SU-DHL-6 (cell line): ENCODE results near the gene LRRK1.

Experiments used
- H2AFZ ChIP-seq: fragments of 200-600 bp; sonication (generic); 2 replicates; pipeline ENCODE4 v1.6.1; 2014; ENCODE audit warnings: low read depth, mild to moderate bottlenecking, moderate library complexity, mixed read lengths, antibody characterized with exemption, low read length; ENCODE audit not compliant: severe bottlenecking
- H3F3A ChIP-seq: fragments of 200-600 bp; shearing (Covaris generic); 2 replicates; pipeline ENCODE4 v1.6.0; 2016; ENCODE audit warnings: antibody characterized with exemption, mild to moderate bottlenecking; ENCODE audit not compliant: insufficient read depth
- H3K27ac ChIP-seq: fragments of 200-600 bp; sonication (generic); 2 replicates; pipeline ENCODE4 v1.5.1; 2016; ENCODE audit warnings: low read depth, mild to moderate bottlenecking, low read length, moderate library complexity, mixed read lengths
- H3K27me3 ChIP-seq: fragments of 200-600 bp; sonication (generic), shearing (Covaris generic); 2 replicates; pipeline ENCODE4 v1.6.0; 2014; ENCODE audit warnings: mild to moderate bottlenecking, low read length
- H3K36me3 ChIP-seq: fragments of 200-600 bp; sonication (generic); 2 replicates; pipeline ENCODE4 v1.6.1; 2014; ENCODE audit warnings: mild to moderate bottlenecking, low read length, mixed read lengths
- H3K4me2 ChIP-seq: fragments of 300-600, 200-600 bp; shearing (Covaris generic), sonication (generic); 2 replicates; pipeline ENCODE4 v1.6.0; 2014; ENCODE audit warnings: low read length, low read depth, mild to moderate bottlenecking; ENCODE audit not compliant: poor library complexity, severe bottlenecking
- H3K4me3 ChIP-seq: fragments of 200-600 bp; sonication (generic); 2 replicates; pipeline ENCODE4 v1.5.1; 2014; ENCODE audit warnings: antibody characterized with exemption, low read length, mild to moderate bottlenecking, mixed read lengths; ENCODE audit not compliant: insufficient read depth, poor library complexity, severe bottlenecking
- H3K79me2 ChIP-seq: fragments of 200-600 bp; sonication (generic); 2 replicates; pipeline ENCODE4 v1.6.1; 2014; ENCODE audit warnings: mild to moderate bottlenecking, low read length, moderate library complexity; ENCODE audit not compliant: insufficient read depth
- H3K9ac ChIP-seq: fragments of 200-600 bp; sonication (generic); 2 replicates; pipeline ENCODE4 v1.7.0; 2014; ENCODE audit warnings: mild to moderate bottlenecking, low read length
- H3K9me2 ChIP-seq: fragments of 200-600 bp; sonication (generic); replicated peaks from 2 replicates; pipeline ENCODE4 v1.6.1; 2014; ENCODE audit warnings: low read length; ENCODE audit not compliant: insufficient read depth
- H3K9me3 ChIP-seq: fragments of 200-600 bp; sonication (generic); 2 replicates; pipeline ENCODE4 v1.6.1; 2014; ENCODE audit warnings: low read length, mixed read lengths; ENCODE audit not compliant: insufficient read depth
- H4K20me1 ChIP-seq: fragments of 200-600 bp; sonication (generic); 2 replicates; pipeline ENCODE4 v1.6.1; 2014; ENCODE audit warnings: low read depth, mild to moderate bottlenecking, antibody characterized with exemption, low read length, moderate library complexity, mixed read lengths
- EZH2phosphoT487 ChIP-seq: fragments of 200-600 bp; sonication (generic), shearing (Covaris generic); conservative IDR thresholded peaks from 2 replicates; pipeline ENCODE4 v1.6.1; 2018; ENCODE audit warnings: mild to moderate bottlenecking, antibody characterized with exemption, low read length, moderate library complexity, mixed read lengths
- TF ChIP-seq, protein P1 (sequence below): fragments of 200-600 bp; sonication (generic); IDR thresholded peaks from one replicate; pipeline ENCODE4 v1.5.1; 2017; ENCODE audit warnings: antibody characterized with exemption, mild to moderate bottlenecking, low read length, moderate library complexity; ENCODE audit not compliant: insufficient read depth, poor library complexity, severe bottlenecking

LRRK1 gene

DNA sequence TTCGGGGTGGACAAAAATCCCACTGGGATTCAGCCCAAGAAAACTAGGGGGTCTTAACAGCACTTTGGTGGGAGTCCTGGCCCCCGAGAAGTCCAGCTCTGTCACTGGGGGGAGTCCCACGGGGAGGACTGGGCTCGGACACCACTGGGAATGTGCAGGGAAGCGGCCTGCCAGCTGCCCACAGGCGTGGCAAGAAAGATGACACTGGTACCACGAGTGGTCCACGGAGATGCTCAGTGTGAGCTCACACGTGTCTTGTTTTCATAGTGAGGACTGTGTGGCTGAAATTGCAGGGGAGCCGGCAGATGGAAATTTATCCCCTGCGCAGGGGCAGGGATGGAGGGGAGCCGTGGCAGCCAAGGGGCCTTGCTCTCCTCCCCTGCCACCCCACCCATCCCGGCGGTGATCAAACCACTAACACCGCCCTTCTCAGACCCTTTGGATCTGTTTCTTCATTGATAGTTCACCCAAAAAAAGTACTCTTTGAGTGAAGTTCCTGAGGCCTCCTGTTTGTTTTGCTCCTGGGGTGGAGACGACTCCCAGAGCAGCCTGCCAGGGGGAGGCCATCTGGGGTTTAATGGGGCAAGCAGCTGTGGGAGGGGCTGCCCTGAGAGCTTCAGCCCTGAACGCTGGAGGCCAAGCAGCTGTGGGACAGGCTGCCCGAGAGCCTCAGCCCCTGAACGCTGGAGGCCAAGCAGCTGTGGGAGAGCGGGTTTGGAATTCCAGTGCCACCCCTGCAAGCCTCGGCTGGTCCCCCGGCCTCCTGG is 130.9 kb downstream of the LRRK1 start:
- Histone ChIP-seq H3K36me3 (peaks cover 17% of the 10 kb centered on the region), H3K27ac (no peak overlapping the region), H3F3A (no peaks in the 10 kb centered on the region), H3K79me2 (no peaks in the 10 kb centered on the region), H3K4me2 (no peak overlapping the region), H3K4me3 (no peak overlapping the region), H3K9me2 (no peaks in the 10 kb centered on the region), H3K27me3 (no peaks in the 10 kb centered on the region), H4K20me1 (no peaks in the 10 kb centered on the region), H2AFZ (no peak overlapping the region), H3K9me3 (no peaks in the 10 kb centered on the region), H3K9ac (no peak overlapping the region)
- TF ChIP-seq, protein P1, sequence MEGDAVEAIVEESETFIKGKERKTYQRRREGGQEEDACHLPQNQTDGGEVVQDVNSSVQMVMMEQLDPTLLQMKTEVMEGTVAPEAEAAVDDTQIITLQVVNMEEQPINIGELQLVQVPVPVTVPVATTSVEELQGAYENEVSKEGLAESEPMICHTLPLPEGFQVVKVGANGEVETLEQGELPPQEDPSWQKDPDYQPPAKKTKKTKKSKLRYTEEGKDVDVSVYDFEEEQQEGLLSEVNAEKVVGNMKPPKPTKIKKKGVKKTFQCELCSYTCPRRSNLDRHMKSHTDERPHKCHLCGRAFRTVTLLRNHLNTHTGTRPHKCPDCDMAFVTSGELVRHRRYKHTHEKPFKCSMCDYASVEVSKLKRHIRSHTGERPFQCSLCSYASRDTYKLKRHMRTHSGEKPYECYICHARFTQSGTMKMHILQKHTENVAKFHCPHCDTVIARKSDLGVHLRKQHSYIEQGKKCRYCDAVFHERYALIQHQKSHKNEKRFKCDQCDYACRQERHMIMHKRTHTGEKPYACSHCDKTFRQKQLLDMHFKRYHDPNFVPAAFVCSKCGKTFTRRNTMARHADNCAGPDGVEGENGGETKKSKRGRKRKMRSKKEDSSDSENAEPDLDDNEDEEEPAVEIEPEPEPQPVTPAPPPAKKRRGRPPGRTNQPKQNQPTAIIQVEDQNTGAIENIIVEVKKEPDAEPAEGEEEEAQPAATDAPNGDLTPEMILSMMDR: no peak
- no peak for TF ChIP-seq EZH2phosphoT487

DNA sequence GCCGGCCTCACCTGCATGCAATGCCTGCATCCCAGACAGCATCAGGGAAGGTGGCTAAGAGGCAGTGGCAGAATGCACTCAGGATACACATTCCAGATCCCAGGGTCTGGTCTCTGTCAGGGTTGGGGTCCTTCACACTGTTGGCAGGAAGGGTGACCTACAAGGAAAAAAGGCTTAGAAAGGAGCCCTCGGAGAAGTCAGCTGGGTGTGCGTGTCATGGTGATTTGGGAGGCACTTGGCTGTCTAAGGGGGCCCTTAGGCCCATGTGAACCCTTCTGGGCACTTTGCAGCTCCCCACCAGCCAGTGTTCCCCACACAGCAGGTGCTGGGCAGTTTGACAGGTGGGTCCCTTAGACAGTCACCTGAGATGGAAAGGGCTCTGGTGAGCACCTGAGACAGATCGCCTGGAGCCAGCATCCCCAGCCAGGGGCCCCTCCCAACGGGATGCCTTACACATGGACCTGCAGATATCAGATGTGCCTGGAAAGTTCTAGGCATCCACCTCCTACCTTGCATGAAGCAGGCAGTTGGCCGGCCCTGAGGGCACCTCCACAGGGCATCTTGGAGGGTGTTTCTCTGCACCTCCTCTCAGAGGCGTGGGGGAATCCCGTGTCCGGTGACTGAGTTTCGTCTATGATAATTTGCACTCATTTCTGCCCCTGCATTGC is 131.6 kb downstream of the LRRK1 start:
- H3K27me3 ChIP-seq: no peaks in the 10 kb centered on the region
- TF ChIP-seq, protein P1: no peak
- no peak for TF ChIP-seq EZH2phosphoT487
- H2AFZ ChIP-seq: no peak overlapping the region
- no peak overlapping the region for H3K4me3 ChIP-seq
- H3K9ac ChIP-seq: no peak overlapping the region
- H3K4me2 ChIP-seq: no peak overlapping the region
- peaks cover 17% of the 10 kb centered on the region for H3K36me3 ChIP-seq
- H3F3A ChIP-seq: no peaks in the 10 kb centered on the region
- H4K20me1 ChIP-seq: no peaks in the 10 kb centered on the region
- H3K9me3 ChIP-seq: no peaks in the 10 kb centered on the region
- no peaks in the 10 kb centered on the region for H3K79me2 ChIP-seq
- no peak overlapping the region for H3K27ac ChIP-seq
- no peaks in the 10 kb centered on the region for H3K9me2 ChIP-seq

DNA sequence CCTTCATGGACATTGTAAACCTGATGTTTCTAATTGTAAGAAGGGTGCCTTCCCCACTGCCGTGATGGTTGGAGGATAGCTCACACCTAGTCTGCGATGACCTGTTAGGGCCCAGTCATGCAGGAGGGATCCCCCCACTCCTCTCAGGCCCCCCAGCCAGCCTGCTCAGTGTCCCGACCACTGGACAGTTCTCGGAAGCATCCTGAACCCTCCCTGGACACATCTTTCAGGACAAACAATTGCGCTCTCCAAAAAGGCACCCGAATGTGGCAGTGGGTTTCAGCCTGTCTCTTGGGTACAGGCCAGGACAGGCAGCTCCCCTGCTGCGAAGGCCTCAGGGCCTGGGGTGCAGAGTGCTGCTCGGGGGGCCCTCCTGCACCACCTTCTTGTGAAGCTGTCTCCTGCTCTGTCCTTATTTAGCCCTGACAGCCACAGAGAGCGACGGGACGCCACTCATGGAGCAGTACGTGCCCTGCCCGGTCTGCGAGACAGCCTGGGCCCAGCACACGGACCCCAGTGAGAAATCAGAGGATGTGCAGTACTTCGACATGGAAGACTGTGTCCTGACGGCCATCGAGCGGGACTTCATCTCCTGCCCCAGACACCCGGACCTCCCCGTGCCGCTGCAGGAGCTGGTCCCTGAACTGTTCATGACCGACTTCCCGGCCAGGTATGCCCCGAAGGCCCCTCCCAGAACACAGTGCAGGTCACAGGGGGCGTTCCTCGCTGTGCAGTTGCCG is 132.3 kb downstream of the LRRK1 start:
- no peaks in the 10 kb centered on the region for H3F3A ChIP-seq
- H3K9me2 ChIP-seq: no peaks in the 10 kb centered on the region
- H3K4me2 ChIP-seq: no peak overlapping the region
- H3K9ac ChIP-seq: no peak overlapping the region
- H3K36me3 ChIP-seq: peaks cover 21% of the 10 kb centered on the region
- no peaks in the 10 kb centered on the region for H3K9me3 ChIP-seq
- no peak overlapping the region for H3K4me3 ChIP-seq
- H4K20me1 ChIP-seq: no peaks in the 10 kb centered on the region
- H3K79me2 ChIP-seq: no peaks in the 10 kb centered on the region
- H3K27me3 ChIP-seq: no peaks in the 10 kb centered on the region
- H2AFZ ChIP-seq: no peak overlapping the region
- no peak overlapping the region for H3K27ac ChIP-seq
- TF ChIP-seq EZH2phosphoT487: no peak
- TF ChIP-seq, protein P1: no peak
